8988T (cell line): ENCODE data around the gene CRLF2.
A peak's percentile ranks its signal among the peaks of the same experiment; 100 is the strongest.
"Not testable (repeated sequence)": the region's sequence is repeated elsewhere in the genome, so short reads cannot be mapped to it uniquely, and the experiment has no call there.

Source experiments
- DNase-seq: peaks from one replicate; pipeline ENCODE4 v3.0.0; 2011

The CRLF2 gene

DNA sequence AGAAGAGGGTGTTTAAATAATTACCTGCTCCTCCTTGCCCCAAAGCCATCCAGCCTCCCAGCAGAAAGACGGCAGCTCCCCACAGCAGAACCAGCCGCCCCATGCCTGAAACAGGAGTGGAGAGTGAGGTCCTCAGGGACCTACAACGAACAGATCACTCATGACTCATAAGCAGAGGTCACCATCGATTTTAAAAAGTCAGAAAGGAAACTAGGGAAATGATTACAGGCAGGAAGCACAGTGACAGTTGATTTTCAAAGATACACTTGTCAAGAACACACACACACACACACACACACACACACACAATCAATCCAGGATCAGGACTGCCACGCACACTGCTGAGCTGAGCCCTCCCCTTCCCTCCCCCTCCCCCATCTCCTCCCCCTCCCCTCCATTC lies at the start of gene CRLF2:
TSS of gene CRLF2 (minus strand) at position 118 of the 400 bp plus-strand sequence. CDS start at position 103, 15 bp downstream.
- DNase-seq: no peak

GRCh38 chrX:1261771-1262170 lies 49.3 kb upstream of the CRLF2 start:
- DNase-seq: not testable (repeated sequence)

DNA sequence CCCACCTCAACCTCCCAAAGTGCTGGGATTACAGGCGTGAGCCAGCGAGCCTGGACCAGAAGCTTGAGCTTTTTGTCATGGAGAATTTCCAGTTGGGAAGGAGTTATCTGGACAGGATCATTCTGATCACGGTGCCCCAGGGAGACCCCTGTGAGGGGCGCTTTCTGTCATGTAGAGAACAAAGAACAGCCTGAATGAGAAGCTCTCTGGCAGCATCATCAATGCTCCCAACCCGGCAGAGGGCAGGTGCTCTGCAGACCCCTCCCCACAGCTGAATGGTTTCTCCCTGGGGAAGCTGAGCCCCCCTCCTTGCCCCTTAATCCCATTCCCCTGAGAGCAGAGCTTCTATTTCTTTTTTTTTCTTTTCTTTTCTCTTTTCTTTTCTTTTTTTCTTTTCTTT lies 48.8 kb upstream of the CRLF2 start:
- DNase-seq: no peak

GRCh38 chrX:1252861-1253260 lies 40.4 kb upstream of the CRLF2 start:
- no peak for DNase-seq

DNA sequence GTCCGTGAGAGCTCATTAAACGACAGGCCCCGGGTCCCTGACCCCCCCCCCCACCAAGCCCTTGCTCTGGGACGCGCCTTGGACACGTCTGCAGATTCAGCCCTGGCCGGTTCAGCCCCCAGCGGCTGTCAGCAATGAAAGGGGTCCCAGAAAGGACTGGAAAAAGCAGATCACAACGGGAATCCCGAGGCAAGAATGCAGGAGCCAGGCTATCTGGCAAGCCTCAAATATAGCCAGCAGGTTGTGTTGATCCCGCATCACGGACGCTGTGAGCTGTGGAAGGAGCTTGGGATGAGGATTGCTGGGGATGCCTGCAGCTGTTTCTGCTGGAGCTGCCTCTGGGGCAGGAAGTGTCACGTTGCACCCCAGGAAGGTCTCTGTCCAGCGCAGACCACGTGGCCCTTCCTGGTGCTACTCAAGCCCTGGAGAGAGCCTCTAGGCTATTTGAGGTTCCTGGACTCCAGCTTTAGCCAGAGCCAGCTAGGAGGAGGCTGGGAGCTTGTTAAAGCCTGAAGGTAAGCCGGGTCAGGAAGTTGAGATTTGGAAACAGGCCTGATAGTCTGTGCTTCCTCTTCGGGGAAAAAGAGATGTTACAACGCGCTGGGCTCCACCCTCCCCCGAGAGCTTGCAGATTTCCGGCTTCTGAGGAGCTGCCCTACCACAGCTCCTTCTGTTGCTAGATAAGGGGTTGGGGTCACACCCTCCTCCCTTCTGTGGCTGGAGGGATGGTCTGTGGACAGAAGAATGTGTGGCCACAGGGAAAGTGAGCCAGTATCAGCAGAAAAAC lies 36.8 kb upstream of the CRLF2 start:
- DNase-seq: no peak

DNA sequence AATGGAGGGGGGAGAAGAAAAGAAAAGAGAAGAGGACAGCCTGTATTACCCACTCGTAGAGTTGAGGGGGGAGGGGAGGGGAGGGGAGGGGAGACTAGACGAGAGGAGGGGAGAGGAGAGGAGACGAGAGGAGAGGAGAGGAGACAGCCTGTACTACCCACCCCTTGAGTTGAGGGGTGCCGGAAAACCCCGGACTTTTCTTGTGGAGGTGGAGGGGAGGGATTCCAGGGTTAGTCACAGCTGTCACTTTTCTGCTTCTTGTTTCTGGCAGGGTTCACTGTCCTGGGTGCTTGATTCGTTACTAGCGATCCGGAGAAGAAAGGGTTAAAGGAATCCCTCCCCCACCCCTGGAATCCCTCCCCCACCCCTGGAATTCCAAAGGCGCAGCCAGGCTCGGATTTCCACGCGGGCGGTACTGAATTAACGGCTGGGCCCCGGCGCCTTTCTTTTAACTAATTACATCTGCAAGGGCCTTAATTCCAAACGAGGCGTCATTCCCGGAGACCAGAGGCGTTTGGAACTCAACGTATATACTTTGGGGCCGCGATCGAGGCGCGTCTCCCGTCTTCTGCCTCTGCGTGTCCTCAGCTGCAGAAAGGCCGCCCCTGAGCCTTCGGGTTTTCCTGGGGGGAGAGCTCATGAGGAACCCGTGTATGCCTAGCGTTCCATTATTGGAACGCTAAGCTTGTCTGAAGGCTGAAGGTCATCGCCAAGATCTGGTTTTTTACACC lies 36.0 kb upstream of the CRLF2 start:
- no peak for DNase-seq

GRCh38 chrX:1246816-1247215 lies 34.4 kb upstream of the CRLF2 start:
- peak; percentile 60 for DNase-seq

- peak; percentile 45 for DNase-seq
Observed at GRCh38 chrX:1244164-1245076, 32.0 kb upstream of the CRLF2 start.

- DNase-seq: no peak
Observed at GRCh38 chrX:1242891-1243402, 30.5 kb upstream of the CRLF2 start.

GRCh38 chrX:1240551-1240950 lies 28.1 kb upstream of the CRLF2 start:
- DNase-seq: not testable (repeated sequence)

DNA sequence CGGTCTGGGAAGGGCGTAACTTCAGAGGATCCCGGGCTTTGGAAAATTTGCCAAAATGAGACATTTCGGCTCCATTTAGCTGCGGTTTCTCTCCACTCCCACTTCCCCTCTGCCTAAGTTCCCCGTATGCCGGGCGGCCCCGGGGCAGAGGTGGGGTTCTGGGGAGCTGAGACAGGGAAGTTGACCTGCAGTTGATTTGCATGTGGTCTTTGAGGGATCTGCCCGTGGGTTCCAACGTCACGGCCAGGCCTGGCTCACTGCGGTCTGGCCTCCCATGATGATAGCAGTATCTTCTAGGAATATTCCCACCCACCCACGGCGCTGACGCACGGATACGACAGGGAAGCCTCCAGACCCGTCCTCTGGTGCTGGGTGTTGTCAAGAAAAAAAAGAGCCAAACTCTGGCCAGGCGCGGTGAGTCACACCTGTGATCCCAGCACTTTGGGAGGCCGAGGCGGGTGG lies 27.3 kb upstream of the CRLF2 start:
- no peak for DNase-seq

DNA sequence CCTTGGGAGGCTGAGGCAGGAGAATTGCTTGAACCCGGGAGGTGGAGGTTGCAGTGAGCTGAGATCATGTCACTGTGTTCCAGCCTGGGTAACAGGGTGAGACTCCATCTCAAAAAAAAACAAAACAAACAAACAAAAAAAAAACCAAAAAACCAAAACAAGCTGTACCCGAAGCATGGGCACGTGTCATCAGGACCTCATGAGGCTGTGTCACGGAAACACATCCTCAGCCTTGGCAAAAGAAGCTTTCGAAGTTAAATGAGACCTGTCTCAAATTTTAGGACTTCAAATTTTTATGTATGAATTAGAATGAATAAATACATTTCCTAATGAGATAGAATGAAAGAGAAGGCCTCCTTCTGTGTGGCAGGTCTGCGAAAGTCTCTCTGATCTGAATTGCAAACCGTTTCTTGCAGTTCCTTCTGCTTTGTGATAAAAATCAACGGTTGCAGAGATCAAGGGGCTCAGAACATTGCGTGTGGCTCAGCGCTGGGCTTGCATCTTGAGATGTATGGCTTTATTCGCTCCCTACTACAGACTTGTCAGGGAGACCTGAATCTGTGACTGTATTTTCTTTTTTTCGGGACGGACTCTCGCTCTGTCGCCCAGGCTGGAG lies 19.5 kb upstream of the CRLF2 start:
- DNase-seq: no peak

- DNase-seq: not testable (repeated sequence)
Observed at GRCh38 chrX:1228101-1228500, 15.7 kb upstream of the CRLF2 start.

GRCh38 chrX:1226249-1226648 lies 13.8 kb upstream of the CRLF2 start:
- DNase-seq: no peak

DNA sequence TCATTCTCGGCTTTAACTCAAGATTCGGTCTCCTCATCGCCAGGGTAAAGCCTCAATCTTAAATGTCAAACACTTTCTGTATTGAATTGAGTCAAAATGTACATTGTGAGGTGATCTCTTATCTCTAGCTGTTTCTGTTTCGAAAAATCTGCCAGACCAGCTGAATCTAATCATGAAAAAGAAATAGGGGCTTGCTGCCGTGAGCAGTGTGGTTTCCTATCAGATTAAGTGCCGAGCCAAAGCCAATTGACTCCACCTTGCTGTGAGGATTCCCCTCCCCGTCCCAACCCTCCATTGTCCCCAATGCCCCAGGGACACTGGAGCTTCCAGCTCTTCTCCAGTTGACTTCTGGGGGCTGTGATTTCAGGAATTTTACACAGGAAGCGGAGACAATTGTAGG lies 12.5 kb upstream of the CRLF2 start:
- no peak for DNase-seq

DNA sequence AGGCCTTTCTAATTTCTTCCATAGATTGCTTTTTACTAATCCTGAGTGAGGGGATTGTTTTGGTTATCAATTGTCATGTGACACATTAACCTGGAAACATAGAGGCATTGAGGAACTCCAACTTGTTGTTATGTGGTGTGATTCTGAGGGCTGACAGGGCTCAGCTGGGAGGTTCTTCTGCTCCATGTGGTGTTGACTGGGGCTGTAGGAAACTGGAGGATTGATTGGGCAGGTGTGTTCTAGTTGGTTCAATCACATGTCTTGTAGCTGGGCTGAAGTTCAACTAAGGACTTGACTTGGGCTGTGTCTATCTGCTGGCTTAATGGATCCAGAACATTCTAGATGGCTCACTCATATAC lies 10.8 kb upstream of the CRLF2 start:
- DNase-seq: no peak

- DNase-seq: no peak
Observed at GRCh38 chrX:1222531-1223241, 10.2 kb upstream of the CRLF2 start.

GRCh38 chrX:1221296-1221845 lies 8.9 kb upstream of the CRLF2 start:
- DNase-seq: no peak

- no peak for DNase-seq
Observed at GRCh38 chrX:1218286-1218685, 5.8 kb upstream of the CRLF2 start.

GRCh38 chrX:1215123-1215823 lies 2.8 kb upstream of the CRLF2 start:
- no peak for DNase-seq

GRCh38 chrX:1213971-1214370 lies 1.5 kb upstream of the CRLF2 start:
- no peak for DNase-seq
